Measurements from ENCODE around the gene CAMTA1. TPM values are rescaled to one million over a fixed set of nuclear protein-coding genes. Genes with fewer than 3 reads are reported as not detected.

The CAMTA1 gene
- total RNA-seq, 1 donor from 2014 or later: 268 TPM

DNA sequence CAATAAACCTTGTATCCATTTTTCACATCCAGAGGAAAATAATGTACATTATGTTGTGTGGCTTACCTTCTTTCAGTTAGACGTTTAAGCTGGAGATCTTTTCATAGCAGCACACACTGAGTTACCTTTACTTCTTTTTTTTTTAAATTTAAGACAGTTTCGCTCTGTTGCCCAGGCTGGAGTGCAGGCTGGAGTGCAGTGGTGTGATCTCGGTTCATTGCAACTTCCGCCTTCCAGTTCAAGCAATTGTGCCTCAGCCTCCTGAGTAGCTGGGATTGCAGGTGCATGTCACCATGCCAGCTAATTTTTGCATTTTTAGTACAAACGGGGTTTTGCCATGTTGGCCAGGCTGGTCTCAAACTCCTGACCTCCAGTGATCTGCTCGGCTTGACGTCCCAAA, 7.4 kb upstream of the CAMTA1 start:
- Histone ChIP-seq H3K4me3 (no peak overlapping the region), H2AFZ (replicated peaks) (no peak overlapping the region), H3K27ac (no peak overlapping the region), H3K27me3 (no peaks in the 10 kb centered on the region), H3K4me2 (no peak overlapping the region), H3K36me3 (no peaks in the 10 kb centered on the region), H3K79me2 (ENCODE audit: low read depth) (peaks cover 3% of the 10 kb centered on the region), H3K9me3 (ENCODE audit: low read depth) (no peaks in the 10 kb centered on the region), H3K4me1 (no peaks in the 10 kb centered on the region), H3F3A (ENCODE audit: low read depth) (no peaks in the 10 kb centered on the region), H4K20me1 (ENCODE audit: low read depth) (no peaks in the 10 kb centered on the region), H3K9ac (no peak overlapping the region)
- peaks cover 11% of the 10 kb centered on the region for H3K27me3 Mint-ChIP-seq (ENCODE audit: insufficient read depth, low read depth)
- H3K27ac Mint-ChIP-seq: no peak overlapping the region
- no peak for DNase-seq (ENCODE audit: low spot score)
- no peak overlapping the region for H3K4me3 Mint-ChIP-seq
- H3K9me3 Mint-ChIP-seq: peaks cover 12% of the 10 kb centered on the region
- TF ChIP-seq EZH2phosphoT487 (IDR thresholded peaks at IDR 0.05) (no peak), EZH2 (IDR thresholded peaks at IDR 0.05) (no peak)
- TF ChIP-seq, protein P1, sequence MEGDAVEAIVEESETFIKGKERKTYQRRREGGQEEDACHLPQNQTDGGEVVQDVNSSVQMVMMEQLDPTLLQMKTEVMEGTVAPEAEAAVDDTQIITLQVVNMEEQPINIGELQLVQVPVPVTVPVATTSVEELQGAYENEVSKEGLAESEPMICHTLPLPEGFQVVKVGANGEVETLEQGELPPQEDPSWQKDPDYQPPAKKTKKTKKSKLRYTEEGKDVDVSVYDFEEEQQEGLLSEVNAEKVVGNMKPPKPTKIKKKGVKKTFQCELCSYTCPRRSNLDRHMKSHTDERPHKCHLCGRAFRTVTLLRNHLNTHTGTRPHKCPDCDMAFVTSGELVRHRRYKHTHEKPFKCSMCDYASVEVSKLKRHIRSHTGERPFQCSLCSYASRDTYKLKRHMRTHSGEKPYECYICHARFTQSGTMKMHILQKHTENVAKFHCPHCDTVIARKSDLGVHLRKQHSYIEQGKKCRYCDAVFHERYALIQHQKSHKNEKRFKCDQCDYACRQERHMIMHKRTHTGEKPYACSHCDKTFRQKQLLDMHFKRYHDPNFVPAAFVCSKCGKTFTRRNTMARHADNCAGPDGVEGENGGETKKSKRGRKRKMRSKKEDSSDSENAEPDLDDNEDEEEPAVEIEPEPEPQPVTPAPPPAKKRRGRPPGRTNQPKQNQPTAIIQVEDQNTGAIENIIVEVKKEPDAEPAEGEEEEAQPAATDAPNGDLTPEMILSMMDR (IDR thresholded peaks at IDR 0.05): no peak
- no peaks in the 10 kb centered on the region for H3K4me1 Mint-ChIP-seq
- no peaks in the 10 kb centered on the region for H3K36me3 Mint-ChIP-seq

DNA sequence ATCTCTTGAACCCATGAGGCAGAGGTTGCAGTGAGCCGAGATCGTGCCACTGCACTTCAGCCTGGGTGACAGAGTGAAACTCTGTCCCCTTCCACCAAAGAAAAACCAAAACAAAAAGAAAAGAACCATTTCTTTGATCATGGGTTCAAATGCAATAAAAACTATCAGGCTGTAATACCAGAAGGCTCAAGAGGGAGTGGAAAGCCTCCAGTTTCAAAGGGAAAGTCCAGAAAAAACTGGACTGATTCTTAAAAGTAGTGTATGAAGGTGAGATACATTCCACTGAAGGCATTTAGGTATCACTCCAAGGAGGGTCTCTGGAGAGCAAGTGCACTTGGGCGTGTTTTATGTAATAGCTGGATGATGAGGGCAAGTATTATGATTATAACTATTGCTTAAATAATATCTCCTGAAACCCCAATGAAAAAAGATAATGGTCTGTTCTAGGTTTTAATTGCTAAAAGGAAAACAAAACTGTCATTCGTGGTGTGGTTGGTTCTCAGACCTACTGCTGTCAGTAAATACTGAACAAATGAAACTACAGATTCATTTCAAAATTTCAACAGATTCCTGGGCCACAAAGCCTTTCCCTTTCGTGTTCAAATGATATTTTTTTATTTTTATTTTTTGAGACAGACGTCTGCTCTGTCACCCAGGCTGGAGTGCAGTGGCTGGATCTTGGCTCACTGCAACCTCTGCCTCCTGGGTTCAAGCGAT, 6.0 kb upstream of the CAMTA1 start:
- no peak overlapping the region for H3K27ac Mint-ChIP-seq
- H3K4me2 ChIP-seq: no peak overlapping the region
- TF ChIP-seq EZH2 (IDR thresholded peaks at IDR 0.05): no peak
- TF ChIP-seq EZH2phosphoT487 (IDR thresholded peaks at IDR 0.05): no peak
- TF ChIP-seq, protein P1 (IDR thresholded peaks at IDR 0.05): no peak
- no peak for DNase-seq (ENCODE audit: low spot score)
- peaks cover 9% of the 10 kb centered on the region for H3K27me3 Mint-ChIP-seq (ENCODE audit: insufficient read depth, low read depth)
- H4K20me1 ChIP-seq (ENCODE audit: low read depth): no peaks in the 10 kb centered on the region
- H3K4me3 Mint-ChIP-seq: no peak overlapping the region
- no peaks in the 10 kb centered on the region for H3K36me3 ChIP-seq
- H2AFZ ChIP-seq (replicated peaks): no peak overlapping the region
- no peaks in the 10 kb centered on the region for H3K36me3 Mint-ChIP-seq
- H3K9me3 Mint-ChIP-seq: peaks cover 12% of the 10 kb centered on the region
- H3K27ac ChIP-seq: no peak overlapping the region
- no peaks in the 10 kb centered on the region for H3F3A ChIP-seq (ENCODE audit: low read depth)
- peaks cover 14% of the 10 kb centered on the region for H3K79me2 ChIP-seq (ENCODE audit: low read depth)
- no peak overlapping the region for H3K4me3 ChIP-seq
- H3K4me1 Mint-ChIP-seq: peaks cover 8% of the 10 kb centered on the region
- no peaks in the 10 kb centered on the region for H3K9me3 ChIP-seq (ENCODE audit: low read depth)
- no peaks in the 10 kb centered on the region for H3K27me3 ChIP-seq
- H3K9ac ChIP-seq: no peak overlapping the region
- peaks cover 7% of the 10 kb centered on the region for H3K4me1 ChIP-seq

GRCh38 chr1:6782151-6782550, 3.1 kb upstream of the CAMTA1 start:
- Mint-ChIP-seq H3K36me3 (peaks cover 4% of the 10 kb centered on the region), H3K4me1 (peaks cover 18% of the 10 kb centered on the region), H3K9me3 (no peaks in the 10 kb centered on the region), H3K27me3 (ENCODE audit: insufficient read depth, low read depth) (peaks cover 6% of the 10 kb centered on the region), H3K4me3 (no peak overlapping the region), H3K27ac (no peak overlapping the region)
- Histone ChIP-seq H4K20me1 (ENCODE audit: low read depth) (peaks cover 13% of the 10 kb centered on the region), H3K4me2 (no peak overlapping the region), H2AFZ (replicated peaks) (no peak overlapping the region), H3K27ac (no peak overlapping the region), H3K4me1 (peaks cover 10% of the 10 kb centered on the region), H3K79me2 (ENCODE audit: low read depth) (peaks cover 29% of the 10 kb centered on the region), H3K27me3 (no peaks in the 10 kb centered on the region), H3F3A (ENCODE audit: low read depth) (no peaks in the 10 kb centered on the region), H3K9me3 (ENCODE audit: low read depth) (no peaks in the 10 kb centered on the region), H3K9ac (no peak overlapping the region), H3K36me3 (no peaks in the 10 kb centered on the region), H3K4me3 (no peak overlapping the region)
- DNase-seq (ENCODE audit: low spot score): no peak
- TF ChIP-seq EZH2phosphoT487 (IDR thresholded peaks at IDR 0.05) (no peak), EZH2 (IDR thresholded peaks at IDR 0.05) (no peak)
- TF ChIP-seq, protein P1 (IDR thresholded peaks at IDR 0.05): no peak

Measured in neural progenitor cell (in vitro differentiated cells).